Ishikawa (cell line): Measurements from ENCODE around the gene KRT17.

ENCODE experiments used
- CEBPB ChIP-seq: IDR thresholded peaks from 2 replicates; pipeline ENCODE4 v1.6.1; 2012
- CREB1 ChIP-seq: IDR thresholded peaks from 2 replicates; pipeline ENCODE4 v1.6.1; 2012; ENCODE audit warnings: low read depth
- EGR1 ChIP-seq: IDR thresholded peaks from 2 replicates; pipeline ENCODE4 v1.6.1; 2012
- EP300 ChIP-seq: IDR thresholded peaks from 2 replicates; pipeline ENCODE4 v1.6.1; 2012; ENCODE audit warnings: borderline replicate concordance
- FOXM1 ChIP-seq: IDR thresholded peaks from 2 replicates; pipeline ENCODE4 v1.6.1; 2012; ENCODE audit warnings: low read depth, borderline replicate concordance
- MAX ChIP-seq: IDR thresholded peaks from 2 replicates; pipeline ENCODE4 v1.6.1; 2012
- NFIC ChIP-seq: IDR thresholded peaks from 2 replicates; pipeline ENCODE4 v1.6.1; 2012
- RAD21 ChIP-seq: IDR thresholded peaks from 2 replicates; pipeline ENCODE4 v1.6.1; 2012; ENCODE audit warnings: low read depth
- REST ChIP-seq: IDR thresholded peaks from 2 replicates; pipeline ENCODE4 v1.6.1; 2012; ENCODE audit warnings: low read depth, mild to moderate bottlenecking
- TAF1 ChIP-seq: IDR thresholded peaks from 2 replicates; pipeline ENCODE4 v1.6.1; 2012; ENCODE audit warnings: low read depth, mild to moderate bottlenecking
- TCF12 ChIP-seq: IDR thresholded peaks from 2 replicates; pipeline ENCODE4 v1.6.1; 2012; ENCODE audit warnings: low read depth
- TEAD4 ChIP-seq: IDR thresholded peaks from 2 replicates; pipeline ENCODE4 v1.6.1; 2012
- USF1 ChIP-seq: IDR thresholded peaks from 2 replicates; pipeline ENCODE4 v1.6.1; 2012
- YY1 ChIP-seq: IDR thresholded peaks from 2 replicates; pipeline ENCODE4 v1.6.1; 2012; ENCODE audit warnings: low read depth
- ZBTB7A ChIP-seq: IDR thresholded peaks from 2 replicates; pipeline ENCODE4 v1.6.1; 2012; ENCODE audit warnings: low read depth

KRT17 gene

GRCh38 chr17:41654678-41655607 is 30.6 kb upstream of the KRT17 start:
- TF ChIP-seq ZBTB7A (peak; percentile 62; the same call in 1 of the 2 replicates), YY1 (no peak)

- TF ChIP-seq ZBTB7A (peak; percentile 92), TAF1 (no peak), MAX (peak; percentile 45; the same call in 1 of the 2 replicates), EP300 (peak; percentile 89; the same call in 1 of the 2 replicates), EGR1 (no peak), REST (no peak), RAD21 (no peak), TEAD4 (peak; percentile 85), CEBPB (no peak; the same call in 1 of the 2 replicates), YY1 (no peak), CREB1 (no peak), USF1 (no peak), TCF12 (peak; percentile 97), NFIC (peak; percentile 87), FOXM1 (peak; percentile 89)
These were observed 29.7 kb upstream of the KRT17 start for GRCh38 chr17:41653892-41654677.

- TF ChIP-seq CREB1 (no peak), EGR1 (no peak), CEBPB (no peak), USF1 (no peak), RAD21 (no peak), NFIC (no peak), ZBTB7A (no peak), MAX (no peak)
These were observed 29.0 kb upstream of the KRT17 start for GRCh38 chr17:41653421-41653820.

- TF ChIP-seq TCF12 (peak; percentile 70), EP300 (peak; percentile 70), RAD21 (no peak), TEAD4 (0 out of 2 replicates have a peak, but pooled peaks have one; percentile 15), NFIC (peak; percentile 63; the same call in 1 of the 2 replicates)
These were observed 28.1 kb upstream of the KRT17 start for GRCh38 chr17:41652461-41652970.

GRCh38 chr17:41651625-41652460 is 27.5 kb upstream of the KRT17 start:
- TF ChIP-seq USF1 (0 out of 2 replicates have a peak, but pooled peaks have one; percentile 5), TAF1 (no peak), REST (no peak), TCF12 (peak; percentile 95; the same call in 1 of the 2 replicates), MAX (peak; percentile 74), EP300 (peak; percentile 82), NFIC (peak; percentile 41; the same call in 1 of the 2 replicates), RAD21 (no peak), TEAD4 (peak; percentile 93)
